Right kidney (tissue), 9 donors: ENCODE data around the gene PTH1R.

ENCODE experiments used
- DNase-seq: peaks from one replicate; pipeline ENCODE4 v3.0.0-alpha.2; 2016
- long read RNA-seq, 8 donors: transcript quantifications; one replicate each; lab custom pipeline, GENCODE V29; 2026

PTH1R gene
- long read RNA-seq, donor 1, transcript PTH1R-201 (14 exons, 2,123 nt) = major isoform, 17 of 38 reads
- long read RNA-seq, donor 1, partial matches to known transcripts = 16 of 38 reads
- long read RNA-seq, donor 1, other reads (novel, unspliced or antisense) = 0 of 38 reads
- long read RNA-seq, donor 2, transcript PTH1R-201 (14 exons, 2,123 nt) = major isoform, 11 of 30 reads
- long read RNA-seq, donor 2, partial matches to known transcripts = 18 of 30 reads
- long read RNA-seq, donor 2, other reads (novel, unspliced or antisense) = 0 of 30 reads
- long read RNA-seq, donor 3, transcript PTH1R-201 (14 exons, 2,123 nt) = major isoform, 9 of 19 reads
- long read RNA-seq, donor 3, partial matches to known transcripts = 7 of 19 reads
- long read RNA-seq, donor 3, other reads (novel, unspliced or antisense) = 0 of 19 reads
- long read RNA-seq, donor 4, transcript PTH1R-201 (14 exons, 2,123 nt) = major isoform, 6 of 46 reads
- long read RNA-seq, donor 4, partial matches to known transcripts = 36 of 46 reads
- long read RNA-seq, donor 4, other reads (novel, unspliced or antisense) = 0 of 46 reads
- long read RNA-seq, donor 5, transcript PTH1R-201 (14 exons, 2,123 nt) = major isoform, 25 of 111 reads
- long read RNA-seq, donor 5, transcript PTH1R-204 (15 exons, 1,914 nt) = minor isoform, 8 of 111 reads
- long read RNA-seq, donor 5, partial matches to known transcripts = 72 of 111 reads
- long read RNA-seq, donor 5, other reads (novel, unspliced or antisense) = 6 of 111 reads
- long read RNA-seq, donor 6, transcript PTH1R-204 (15 exons, 1,914 nt) = minor isoform, 8 of 51 reads
- long read RNA-seq, donor 6, transcript PTH1R-201 (14 exons, 2,123 nt) = major isoform, 20 of 51 reads
- long read RNA-seq, donor 6, partial matches to known transcripts = 22 of 51 reads
- long read RNA-seq, donor 6, other reads (novel, unspliced or antisense) = 0 of 51 reads
- long read RNA-seq, donor 7, transcript PTH1R-201 (14 exons, 2,123 nt) = major isoform, 15 of 56 reads
- long read RNA-seq, donor 7, partial matches to known transcripts = 37 of 56 reads
- long read RNA-seq, donor 7, other reads (novel, unspliced or antisense) = 0 of 56 reads
- long read RNA-seq, donor 8, transcript PTH1R-201 (14 exons, 2,123 nt) = minor isoform, 5 of 12 reads
- long read RNA-seq, donor 8, transcript PTH1R-204 (15 exons, 1,914 nt) = major isoform, 7 of 12 reads
- long read RNA-seq, donor 8, partial matches to known transcripts = 0 of 12 reads
- long read RNA-seq, donor 8, other reads (novel, unspliced or antisense) = 0 of 12 reads

- no peak for DNase-seq
Observed at GRCh38 chr3:46877406-46878125, at the start of gene PTH1R. Gene PTH1R, plus strand, starts transcription at chr3:46877721. Its CDS starts 5,839 bp downstream, at chr3:46883560.

GRCh38 chr3:46829699-46830208 lies 47.8 kb upstream of the PTH1R start:
- DNase-seq = no peak

- no peak for DNase-seq
Observed at GRCh38 chr3:46830801-46831200, 46.7 kb upstream of the PTH1R start.

- no peak for DNase-seq
Observed at GRCh38 chr3:46831316-46831715, 46.2 kb upstream of the PTH1R start.

GRCh38 chr3:46831841-46832240 lies 45.7 kb upstream of the PTH1R start:
- DNase-seq = no peak

DNA sequence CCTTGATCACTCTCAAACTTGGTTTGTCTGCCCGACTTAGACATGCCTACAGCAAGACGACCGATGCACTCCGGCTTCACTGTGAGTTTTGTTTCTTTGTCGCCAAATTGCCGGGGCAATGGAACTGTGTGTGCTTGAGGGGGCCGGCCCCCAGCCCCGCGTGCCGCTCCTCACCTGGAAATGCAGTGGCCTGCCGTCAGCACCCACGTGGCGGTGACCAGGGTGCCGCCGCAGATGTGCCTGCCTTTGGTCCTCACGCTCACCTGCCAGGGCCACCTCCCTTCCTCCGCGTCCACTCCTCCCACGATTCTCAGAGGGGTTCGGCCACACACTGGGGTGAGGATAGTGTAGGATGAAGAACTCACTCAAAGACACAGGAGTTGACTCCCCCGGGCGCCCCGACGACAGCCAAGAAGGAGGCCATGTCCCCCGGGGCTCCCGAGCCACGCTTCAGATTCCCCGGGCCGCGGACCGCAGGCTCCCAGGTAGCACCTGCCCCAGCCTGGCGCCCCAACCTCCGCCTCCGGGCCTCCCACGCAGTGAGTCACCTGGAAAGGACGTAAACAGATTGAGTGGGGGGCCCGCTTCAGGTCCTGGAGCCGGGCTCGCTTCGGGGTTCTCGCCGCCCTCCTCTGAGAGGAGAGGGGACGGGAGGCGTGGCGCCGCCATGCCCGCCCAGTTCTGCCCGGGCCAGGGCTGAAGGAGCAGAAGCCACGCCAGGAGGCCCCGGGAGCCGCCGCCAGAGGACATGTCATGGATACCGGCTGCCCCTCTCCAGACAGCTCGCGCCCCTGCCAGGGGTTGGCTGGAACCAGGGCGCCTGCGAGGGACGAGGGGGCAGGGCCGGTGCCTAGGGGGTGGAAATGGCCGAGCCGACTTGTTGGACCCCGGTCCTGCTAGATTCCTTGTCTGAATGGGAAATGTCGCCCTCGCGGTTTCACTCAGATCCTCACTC lies 43.9 kb upstream of the PTH1R start:
- no peak for DNase-seq

GRCh38 chr3:46835054-46835453 lies 42.5 kb upstream of the PTH1R start:
- no peak for DNase-seq

GRCh38 chr3:46835491-46835890 lies 42.0 kb upstream of the PTH1R start:
- no peak for DNase-seq

DNA sequence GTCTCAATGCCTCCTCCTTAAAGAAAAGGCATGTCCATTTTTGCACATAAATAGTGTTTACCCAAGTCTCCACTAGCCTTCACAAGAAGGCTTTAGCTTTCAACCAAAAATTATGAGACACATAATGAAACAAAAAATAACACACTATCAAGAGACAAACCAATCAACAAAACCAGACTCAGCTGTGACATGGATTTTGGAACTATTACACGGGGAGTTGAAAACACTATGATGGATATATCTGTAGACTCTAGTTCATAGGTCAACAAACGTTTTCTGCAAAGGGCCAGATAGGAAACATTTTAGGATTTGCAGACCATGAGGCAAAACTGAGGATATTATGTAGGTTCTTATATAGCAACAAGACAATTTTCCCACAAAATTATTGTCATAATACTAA lies 39.2 kb upstream of the PTH1R start:
- no peak for DNase-seq

GRCh38 chr3:46840491-46840890 lies 37.0 kb upstream of the PTH1R start:
- DNase-seq = no peak

GRCh38 chr3:46843508-46843907 lies 34.0 kb upstream of the PTH1R start:
- no peak for DNase-seq

DNA sequence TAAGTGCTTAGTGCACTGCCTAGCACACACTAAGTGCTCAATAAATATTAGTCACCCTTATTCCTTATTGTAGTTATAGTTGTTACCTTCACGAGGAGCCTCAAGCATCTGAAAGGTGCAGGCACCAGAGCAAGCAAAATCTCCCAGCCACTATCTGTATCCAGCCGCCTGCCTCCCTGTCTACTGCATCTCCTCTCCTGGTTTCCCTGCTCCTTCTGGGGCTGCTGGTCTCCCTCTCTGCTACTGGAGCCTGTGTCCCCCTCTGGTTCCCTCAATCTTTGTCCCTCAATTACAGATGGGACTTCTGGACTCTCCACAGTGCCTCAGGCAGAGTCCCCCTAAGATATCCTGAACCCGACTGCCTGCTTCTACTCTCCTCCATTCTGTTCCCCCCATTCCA lies 33.1 kb upstream of the PTH1R start:
- DNase-seq = no peak

- DNase-seq = no peak
Observed at GRCh38 chr3:46844881-46845312, 32.6 kb upstream of the PTH1R start.

GRCh38 chr3:46845397-46845859 lies 32.1 kb upstream of the PTH1R start:
- DNase-seq = peak; percentile 92

DNA sequence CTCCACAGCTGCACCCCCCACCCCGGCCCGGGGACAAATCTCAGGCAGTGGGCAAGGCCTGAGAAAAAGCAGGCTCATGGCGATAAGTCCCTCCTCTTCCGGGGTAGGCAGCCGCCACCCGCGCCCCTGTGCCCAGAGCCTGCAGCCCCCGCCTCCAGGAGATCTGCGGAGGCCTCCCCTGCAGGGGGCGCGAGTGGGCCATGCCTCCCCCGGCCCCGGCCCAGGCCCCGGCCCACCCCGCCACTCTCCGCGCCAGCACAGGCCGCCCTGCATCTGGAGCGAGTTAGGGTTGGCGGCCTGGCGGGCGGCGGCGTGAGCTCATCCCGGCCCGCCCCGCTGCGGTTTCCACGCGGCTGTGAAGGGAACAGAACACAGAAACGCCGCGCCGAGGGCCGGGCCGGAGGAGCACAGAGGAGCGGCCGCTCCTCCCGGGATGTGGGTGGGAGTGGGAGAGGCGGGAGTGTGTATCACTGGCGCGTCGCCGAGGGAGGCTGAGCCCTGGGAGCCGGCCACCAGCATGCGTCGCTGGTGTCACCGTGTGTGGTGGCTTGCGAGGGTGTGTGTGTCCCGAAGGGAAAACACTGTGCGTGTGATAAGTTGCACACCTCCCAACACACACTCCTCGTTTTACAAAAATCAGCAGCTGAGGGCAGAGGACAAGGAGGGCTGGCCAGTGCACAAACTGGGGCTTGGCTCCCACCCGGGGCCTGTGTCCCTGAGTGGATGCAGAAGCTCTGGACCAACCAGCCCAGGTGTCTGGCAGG lies 31.5 kb upstream of the PTH1R start:
- peak; percentile 90 for DNase-seq

- peak; percentile 18 for DNase-seq
Observed at GRCh38 chr3:46846624-46847542, 30.6 kb upstream of the PTH1R start.

DNA sequence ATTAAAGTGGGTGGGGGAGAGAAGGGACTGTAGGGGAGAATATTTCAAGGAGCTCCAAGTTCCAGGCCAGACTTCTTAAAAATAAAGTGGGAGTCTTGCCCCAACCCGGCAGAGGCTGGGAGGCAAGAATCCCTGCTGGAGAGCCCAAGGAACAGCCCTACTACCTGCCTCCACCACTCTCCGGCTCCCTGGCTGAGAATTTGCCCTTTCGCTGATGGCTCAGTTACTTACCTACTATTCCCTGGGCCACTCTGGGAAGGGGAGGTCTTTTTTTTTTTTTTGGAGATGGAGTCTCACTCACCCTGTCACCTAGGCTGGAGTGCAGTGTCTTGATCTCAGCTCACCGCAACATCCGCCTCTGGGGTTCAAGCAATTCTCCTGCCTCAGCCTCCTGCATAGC lies 29.8 kb upstream of the PTH1R start:
- DNase-seq = no peak
